ENCODE data around the gene KRT28.

DNA sequence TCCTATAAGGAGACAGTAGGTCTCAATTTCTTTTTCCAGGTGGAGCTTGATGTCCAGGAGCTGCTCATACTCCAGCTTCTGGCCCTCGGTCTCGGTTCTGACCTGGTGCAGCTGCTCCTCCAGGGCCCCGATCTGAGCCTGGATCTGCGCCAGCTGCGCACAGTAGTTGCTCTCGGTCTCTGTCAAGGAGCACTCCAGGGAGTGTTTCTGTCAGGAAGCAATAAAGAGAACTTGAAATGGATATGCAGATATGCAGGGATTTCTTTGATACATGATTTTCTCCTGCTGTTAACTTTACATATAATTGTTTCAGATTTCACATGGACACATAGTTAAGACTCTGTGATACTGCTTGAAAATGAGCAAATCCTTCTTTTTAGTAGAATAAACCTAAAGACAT lies 49.4 kb downstream of the KRT28 start:
- no peak for TF ChIP-seq EZH2phosphoT487 (IDR thresholded peaks at IDR 0.05; ENCODE audit: insufficient read depth, low read depth)
- no peak for TF ChIP-seq EZH2 (IDR thresholded peaks at IDR 0.05; ENCODE audit: insufficient read depth, poor library complexity, severe bottlenecking)

All from GM23248 (cell line).